HG03159 (cell line): ENCODE measurements around the gene HDAC4.

Experiments
- ATAC-seq: cut with Tn5 transposase; IDR thresholded peaks from one replicate; pipeline ENCODE4 v1.9.1; 2021; ENCODE audit warnings: mild to moderate bottlenecking, moderate library complexity; ENCODE audit not compliant: unreplicated experiment

Gene HDAC4

DNA sequence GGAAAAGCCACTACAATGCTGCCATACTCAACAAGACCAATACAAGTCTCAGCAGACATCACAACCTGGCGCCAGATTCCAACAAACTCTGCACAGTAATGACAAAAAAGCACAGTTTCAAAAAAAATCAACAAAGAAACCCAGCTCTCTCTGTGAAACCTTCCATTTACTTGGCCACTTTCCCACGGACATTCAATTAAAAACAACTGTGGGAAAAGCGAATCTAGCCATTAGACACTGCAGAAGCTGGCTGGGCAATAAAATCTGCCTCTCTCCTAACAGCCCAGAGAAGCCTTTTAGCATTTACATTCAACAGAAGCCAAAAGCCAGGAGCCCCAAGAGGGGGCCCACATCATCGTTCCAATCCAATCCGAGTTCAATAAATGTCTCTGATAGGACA lies 128.9 kb downstream of the HDAC4 start:
- ATAC-seq, result no peak

DNA sequence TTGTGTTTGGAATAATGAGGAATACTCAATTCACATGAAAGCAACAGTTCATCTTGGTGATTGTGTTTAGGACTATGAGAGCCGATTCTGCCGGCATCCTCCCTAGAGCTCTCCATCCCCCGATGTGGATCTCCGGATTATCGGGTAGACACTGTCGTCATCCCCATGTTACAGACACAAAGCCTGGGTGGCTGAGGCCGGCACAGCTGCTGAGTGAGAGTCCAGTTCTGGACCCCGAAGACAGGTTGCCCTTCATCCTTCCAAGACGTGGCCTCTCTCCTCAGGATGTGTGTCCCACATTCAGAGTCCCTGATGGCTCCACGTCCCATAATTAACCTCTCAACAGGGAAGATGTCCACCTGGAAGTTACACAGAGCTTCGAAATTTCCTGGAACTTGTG lies 129.3 kb downstream of the HDAC4 start:
- ATAC-seq, result no peak

DNA sequence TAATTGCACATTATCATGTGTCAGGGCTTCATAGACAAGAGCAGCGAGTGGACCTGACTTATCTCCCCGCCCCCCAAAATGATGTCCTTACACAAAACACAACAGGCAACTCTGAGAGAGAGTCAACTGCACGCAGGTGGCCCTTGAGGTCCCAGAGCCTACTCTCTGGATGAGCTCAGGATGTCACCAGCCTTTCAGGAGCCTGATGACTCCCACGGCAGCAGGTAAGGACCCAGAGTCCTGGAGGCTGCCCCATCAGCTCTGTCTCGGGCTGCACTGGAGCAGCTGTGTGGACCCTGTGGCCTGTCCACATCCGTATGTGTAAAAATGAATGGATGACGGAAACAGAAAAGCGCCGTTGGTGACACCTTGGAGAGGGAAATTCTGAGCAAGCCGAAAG lies 130.9 kb downstream of the HDAC4 start:
- ATAC-seq, result no peak

DNA sequence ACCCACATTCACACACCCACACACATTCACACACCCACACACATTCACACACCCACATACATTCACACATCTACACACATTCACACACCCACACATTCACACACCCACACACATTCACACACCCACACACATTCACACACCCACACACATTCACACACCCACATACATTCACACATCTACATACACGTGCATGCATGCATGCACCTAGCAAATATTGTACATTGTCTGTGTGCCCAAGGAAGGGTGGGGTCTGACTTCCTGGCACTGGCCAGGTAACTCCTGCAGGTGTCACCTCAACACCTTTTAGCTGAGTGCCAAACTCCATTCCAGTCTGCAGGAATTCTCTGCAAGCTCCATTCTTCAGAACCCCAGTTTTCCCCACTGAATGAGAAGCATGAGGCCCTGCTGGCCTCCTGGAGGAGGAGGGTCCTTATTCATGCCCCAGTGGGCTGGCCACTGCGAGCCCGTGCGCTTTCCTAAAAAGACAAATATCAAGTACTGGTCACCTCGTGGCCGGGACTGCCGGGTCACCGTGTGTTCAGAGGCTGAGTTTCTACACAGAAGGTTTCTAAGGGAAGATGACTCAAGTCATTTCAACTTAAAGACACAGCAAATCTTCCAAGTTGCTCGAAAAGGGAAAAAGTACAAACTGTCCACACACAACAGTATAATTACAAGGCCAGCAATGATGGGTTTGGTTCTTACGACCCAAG lies 131.5 kb downstream of the HDAC4 start:
- ATAC-seq, result no peak

DNA sequence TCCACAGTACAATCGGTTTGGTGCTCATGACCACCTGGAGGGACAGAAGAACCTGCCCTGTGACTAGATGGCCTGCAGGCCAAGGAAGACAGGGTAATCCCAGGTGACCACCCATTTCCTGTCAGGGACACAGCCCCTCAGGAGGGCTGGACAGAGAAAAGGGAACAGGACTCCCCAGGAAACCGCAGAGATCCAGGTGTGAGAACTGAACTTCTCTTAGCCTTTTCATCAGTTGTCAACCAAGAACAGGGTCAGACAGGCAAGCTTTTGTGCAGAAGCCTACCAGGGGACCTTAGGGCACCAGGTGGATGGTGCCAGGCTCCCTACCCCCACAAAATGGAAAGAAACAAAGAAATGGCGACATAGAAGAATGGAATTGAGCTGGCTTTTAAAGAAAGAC lies 132.3 kb downstream of the HDAC4 start:
- no peak for ATAC-seq

DNA sequence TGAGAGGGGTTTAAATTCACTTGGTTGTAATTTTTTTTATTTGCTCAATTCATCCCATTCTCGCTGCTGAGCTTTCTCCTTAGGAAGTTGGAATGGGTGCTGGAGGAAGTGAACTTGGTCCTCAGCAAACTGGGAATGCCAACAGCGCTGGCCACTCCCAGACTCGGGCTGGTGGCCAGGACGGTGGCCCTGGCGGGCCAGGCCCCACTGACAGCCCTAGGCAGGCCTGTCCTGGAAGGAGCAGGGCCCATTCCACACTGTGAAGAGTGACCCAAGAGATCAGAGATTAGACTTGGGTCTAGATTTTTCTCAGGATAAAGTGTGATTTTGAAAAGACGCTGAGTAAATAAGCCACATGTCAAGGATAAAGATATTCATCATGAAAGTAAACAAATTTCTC lies 132.7 kb downstream of the HDAC4 start:
- no peak for ATAC-seq

DNA sequence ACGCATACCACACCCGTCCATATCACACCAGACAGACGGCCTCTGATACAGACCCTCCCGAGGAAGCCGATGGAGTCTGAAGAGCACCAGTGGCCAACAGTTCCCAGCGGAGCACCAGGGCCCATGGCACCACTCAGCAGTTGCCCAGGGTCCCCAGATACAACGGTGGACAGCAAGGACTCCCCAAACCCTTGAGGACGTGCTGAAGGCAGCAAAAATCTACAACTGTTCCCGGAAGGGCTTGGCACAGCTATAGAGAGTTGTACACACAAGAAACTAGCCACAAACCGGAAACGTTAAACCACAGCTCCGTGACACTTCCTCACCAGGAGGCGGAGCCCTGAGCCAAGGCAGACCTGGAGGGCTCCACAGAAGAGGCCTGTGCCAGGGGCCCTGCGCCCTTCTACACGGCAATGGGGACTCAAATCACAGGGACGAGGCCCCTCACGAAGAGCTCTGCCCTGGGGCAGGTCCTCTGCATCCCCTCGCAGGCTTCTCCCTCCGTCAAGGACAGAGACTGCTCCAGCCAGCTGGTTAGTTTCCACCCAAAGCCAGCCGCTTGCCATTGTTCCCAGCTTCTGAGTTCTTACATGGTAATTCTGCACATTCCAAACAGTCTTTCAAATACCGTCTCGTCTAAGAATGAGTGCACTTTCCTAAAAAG lies 133.4 kb downstream of the HDAC4 start:
- ATAC-seq, result peak; percentile 94

DNA sequence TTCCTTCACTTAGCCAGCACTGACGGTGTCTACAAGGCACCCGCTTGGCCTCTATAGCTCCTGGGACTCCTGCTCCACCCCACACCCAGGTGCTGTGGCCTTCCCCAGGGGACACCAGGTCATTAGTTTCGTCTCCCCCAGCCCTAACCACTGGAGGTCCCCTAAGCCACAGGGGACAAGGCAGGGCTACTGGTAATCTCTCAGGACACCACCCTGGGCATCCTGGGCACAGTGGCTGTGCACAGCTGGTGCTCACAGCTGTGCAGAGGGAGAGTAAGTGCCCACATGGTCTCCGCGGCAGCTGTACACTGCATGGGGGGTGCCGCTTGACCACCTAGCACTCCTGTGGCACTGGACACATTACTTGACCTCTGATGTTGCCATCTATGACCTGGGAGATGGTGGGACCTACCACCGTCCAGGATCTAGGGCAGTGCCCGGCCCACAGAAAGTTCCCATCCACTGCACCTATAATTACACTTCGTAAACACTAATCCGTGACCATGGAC lies 134.0 kb downstream of the HDAC4 start:
- ATAC-seq, result peak; percentile 17

DNA sequence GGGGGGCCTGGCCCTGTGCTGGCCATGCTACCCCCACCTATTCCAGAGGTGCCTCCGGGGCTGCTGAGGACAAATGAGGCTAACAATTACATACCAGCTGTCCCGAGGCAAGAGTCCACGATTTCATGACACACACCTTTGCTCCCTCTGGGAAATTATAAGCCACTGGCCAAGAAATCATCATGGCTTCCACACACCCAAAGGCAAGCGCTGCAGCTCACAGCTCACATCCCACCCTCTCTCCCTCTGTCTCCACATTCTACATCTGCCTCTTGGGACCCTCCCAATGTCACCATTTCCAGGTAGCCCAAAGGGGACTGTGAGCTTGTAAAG lies 134.4 kb downstream of the HDAC4 start:
- ATAC-seq, result no peak

DNA sequence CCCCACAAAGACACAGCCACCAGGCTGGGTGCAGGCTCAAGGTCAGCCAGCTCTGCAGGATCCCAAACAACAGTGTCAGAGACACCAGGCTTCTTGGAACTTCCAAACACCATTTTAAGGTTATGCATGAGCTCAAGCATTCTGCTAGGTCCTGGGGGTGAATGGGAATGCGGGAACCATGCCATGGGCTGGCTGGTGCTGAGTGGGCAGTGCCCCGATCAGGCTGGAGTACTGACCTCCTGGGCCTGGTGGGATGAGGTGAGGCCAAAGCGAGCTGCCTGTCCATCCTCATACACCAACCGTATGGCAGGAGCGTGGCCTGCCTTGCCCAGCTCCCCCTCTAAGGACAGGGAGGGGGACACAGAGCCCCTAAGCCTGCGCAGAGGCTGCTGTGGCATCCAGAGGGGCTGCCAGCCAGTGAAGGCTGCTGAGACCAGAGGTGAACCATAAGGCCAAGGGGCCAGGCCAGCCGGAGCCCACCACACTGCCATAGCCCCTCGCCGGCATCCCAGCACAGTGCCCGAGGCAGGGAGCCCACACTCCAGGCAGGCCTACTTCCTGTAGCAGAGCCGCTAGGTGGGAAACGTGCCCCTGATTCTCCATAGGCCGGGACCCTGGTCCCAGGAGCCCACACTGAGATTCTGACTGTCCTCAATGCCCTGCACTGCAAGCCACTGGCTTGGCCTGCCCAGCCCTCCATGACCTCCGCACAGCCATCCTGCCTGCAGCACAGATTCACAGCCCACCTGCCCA lies 135.0 kb downstream of the HDAC4 start:
- no peak for ATAC-seq

DNA sequence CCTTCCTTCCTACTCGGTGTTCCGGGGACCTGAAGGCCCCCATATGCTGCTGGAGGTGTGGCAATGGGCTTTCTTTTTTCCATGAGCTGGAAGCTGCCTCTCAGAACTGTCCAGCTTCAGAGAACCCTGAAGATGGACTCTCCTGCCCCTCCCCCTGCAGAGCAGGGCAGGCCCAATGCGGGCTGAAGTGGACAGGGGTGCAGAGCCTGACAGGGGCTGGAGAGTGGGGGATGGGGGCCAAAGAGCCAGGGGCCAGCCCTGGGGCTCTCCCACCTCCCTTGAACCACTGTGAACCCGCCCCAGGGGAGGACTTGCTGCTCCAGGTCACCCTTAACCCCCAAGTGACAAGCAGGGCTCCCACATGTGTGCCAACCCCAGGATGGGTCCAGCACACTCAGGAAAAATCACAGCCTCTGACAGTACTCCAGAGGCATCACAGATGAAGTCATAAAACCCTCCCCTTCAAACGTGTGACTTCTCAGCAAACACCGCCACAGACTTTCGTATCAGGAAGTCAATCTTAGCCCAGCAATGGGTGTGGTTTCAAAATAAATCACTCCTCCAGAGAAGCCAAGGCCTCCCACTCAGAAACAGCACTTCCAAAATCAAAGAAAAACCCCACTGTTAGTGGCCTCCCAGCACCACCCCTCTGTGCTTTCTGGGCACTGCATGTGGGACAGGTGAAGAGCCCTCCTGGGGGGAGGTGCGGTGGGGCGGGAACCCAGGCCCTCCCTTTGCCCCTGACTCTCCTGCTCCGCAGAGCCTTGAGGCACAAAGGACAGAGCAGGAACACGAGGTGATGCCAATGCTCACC lies 135.8 kb downstream of the HDAC4 start:
- ATAC-seq, result no peak

DNA sequence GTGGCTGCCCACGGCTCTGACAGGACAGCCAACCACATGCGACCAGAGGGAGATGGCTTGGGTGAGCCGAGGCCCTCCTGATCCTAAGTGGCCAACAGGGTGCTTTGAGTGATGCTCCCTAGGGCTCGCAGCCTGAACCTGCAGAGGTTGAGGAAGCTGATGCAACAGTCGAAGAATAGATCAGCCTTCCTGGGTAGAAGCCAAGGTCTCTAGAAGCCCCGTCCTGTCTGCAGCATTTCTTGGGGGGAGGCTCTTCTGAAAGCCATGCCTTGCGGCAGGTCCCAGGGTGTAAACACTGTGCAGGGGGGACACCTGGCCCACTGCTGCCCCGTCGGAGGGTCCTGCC lies 136.4 kb downstream of the HDAC4 start:
- ATAC-seq, result no peak

DNA sequence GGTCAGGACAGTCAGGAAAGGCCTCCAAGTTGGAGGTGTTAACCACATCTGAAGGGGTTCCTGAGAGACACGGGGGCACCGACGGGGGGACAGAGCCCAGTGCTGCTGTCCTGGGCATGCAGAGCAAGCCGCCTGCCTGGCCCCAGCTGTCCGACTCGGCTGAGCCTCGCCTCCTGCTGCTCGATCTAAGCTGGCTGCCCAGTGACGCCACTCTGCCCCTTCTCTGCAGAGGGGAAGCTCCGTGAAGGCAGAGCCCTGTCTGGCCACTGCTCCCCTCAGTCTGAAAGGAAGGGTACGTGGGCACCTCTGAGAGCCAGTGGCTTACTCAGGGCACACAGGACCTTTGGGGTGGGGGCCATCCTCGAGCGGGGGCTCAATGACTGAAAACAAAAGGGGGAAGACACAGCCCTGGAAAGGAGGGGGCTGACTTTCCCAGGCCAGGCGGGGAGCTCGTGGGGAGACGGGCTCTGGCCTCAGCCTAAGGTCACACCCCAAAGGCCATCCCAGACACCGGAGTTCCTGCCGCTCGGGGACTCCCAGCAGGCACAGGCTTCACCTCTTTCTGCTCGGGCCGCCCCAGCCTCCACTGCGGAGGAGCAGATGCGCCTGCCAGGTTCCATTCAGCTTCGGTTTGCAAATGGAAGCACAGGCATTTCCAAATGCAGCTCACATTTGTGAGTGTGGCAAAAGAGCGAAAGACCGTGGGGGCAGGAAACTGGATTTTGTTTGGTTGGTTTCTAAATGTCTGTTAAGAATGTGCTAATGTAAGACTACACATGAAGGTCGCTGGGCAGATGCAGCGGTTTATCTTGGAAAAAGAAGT lies 136.9 kb downstream of the HDAC4 start:
- ATAC-seq, result no peak

DNA sequence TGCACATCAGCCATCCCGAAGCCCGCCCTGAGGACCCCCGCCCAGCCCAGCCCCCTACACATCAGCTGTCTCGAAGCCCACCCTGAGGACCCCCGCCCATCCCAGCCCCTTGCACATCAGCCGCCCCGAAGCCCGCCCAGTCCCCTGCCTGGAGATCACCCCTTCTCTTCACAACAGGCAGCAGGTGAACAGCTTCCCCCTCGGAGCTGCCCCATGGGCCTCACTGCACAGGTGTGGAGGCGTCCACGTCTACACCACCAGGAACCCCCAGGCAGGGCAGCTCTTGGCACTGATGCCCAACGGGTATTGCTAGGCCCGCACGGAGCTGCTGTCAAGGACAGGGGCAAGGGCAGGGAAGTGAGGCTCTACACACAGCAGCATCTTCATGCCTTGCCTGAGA lies 137.6 kb downstream of the HDAC4 start:
- no peak for ATAC-seq

DNA sequence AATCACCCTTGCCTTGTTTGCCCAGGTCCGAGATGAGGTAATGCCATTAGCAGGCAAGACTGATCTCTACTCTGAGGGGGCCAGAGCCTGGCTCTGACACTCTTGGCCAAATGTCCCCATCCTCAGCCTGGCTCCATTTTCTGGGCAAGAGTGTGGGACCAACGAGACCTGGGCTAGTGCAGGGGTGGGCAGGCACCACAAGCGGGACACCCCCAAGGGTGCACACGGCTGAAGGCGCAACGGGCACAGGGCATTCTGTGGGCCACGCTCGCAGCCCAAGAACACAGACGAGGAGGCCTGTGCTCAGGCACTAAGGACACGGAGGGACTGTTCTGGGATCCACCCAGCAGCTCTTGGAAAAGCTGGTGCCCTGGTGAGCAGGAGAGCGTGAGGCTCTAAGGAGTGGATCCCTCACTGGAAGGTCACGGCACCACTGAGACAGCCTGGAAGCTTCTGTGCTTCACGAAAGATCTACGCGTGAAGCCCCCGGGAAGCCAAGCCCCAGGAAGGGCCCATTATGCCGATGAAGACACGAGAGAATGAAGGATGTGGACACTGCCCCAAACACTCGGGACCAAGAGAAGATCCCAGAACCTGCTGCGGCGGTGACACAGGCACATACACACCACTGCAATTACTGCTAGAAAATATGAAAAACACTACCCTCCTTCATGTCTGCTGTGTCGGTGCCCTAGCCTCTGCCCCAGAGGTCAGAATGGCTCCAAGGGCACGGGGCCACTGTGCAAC lies 138.2 kb downstream of the HDAC4 start:
- no peak for ATAC-seq

DNA sequence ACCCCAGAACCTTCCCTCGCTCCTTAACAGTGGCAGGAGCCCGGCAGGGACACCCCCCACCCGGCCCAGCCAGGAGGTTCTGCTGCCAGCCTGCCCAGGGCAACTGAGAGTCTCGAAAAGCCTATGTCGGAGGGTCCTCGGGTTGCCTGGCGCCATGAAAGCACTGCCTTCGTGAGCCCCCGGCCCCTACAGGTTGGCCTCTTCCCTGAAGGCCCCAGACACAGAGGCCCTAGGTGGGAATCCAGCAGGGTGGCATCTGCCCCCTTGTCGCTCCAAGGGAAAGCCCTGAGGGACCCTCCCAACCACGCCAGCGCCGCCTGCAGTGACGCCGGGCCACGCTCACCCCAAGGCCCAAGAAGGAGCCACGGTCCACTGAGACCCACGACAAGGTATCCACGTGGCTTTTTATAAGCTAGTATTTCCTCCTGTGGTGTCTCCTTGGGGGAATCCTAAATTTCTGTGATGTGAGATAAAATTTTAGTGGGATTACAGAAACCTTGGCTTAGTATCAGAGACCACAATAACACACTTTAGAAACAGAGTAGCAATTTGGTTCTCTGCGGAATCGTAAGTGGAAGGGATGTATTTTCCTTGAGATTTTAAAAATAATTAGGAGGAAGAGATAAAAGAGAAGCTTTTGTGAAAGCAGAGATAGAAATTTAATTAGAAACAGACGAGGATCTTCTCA lies 138.9 kb downstream of the HDAC4 start:
- ATAC-seq, result no peak

DNA sequence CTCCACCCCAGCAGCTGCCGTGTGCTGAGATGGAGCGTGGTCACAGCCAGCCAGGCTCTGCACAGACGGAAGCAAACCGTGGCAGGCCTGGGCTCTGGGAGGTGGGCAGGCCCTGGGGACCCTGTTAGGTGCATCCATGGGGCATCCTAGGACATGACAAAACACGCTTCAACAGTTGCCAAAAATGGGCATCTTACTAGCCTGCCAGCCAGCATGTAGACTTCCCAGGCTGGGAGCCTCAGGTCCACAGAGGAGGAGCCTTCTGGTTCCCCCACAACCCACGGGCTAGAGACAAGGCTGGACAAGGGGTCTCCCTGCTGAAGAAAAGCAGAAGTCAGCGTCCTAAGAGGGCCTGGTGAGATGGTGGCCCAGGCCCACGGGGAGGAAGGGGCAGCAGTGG lies 139.5 kb downstream of the HDAC4 start:
- ATAC-seq, result no peak

DNA sequence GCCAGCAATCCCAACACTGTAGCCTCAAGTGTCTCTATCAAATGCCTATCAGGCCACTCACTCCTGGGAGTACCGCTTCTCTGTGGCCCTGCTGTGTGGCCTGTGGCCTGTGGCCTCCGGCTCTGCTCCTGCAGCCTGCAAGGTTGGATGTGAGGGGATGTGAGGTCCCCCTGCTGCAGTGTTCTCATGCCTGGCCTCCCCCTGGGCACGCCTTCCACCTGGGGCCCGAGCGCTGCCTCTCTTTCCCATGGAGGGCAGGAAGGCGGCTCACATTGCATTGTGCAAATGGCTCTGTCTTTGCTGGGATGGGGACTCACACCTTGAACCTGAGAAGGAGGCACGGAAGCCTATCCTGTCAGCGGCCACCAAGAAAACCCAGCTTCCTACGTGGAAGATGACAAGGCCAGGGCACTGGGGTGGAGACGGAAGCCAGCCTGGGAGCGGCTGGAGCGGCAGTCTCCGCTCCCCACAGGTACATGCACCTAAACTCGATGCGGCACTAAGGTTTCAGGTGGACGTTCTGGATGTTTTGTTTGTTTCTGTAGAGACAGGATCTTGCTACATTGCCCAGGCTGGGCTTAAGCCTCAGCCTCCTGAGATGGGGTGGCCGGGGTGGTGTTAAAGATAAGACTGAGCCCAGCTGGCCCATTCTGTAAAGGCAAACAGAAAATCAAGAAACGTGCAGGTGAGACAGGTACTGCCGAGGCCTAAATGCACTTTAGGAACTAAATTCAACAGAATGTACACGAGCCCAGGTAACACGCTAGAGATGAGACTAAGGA lies 140.1 kb downstream of the HDAC4 start:
- no peak for ATAC-seq
